Limb (tissue), 2 donors: ENCODE results near the gene PRDM2.

Experiments used
- DNase-seq, 2 donors: peaks; one replicate each; pipeline ENCODE4 v3.0.0-alpha.2; 2016; ENCODE audit errors: extremely low spot score in 2 of 2

The PRDM2 gene

GRCh38 chr1:13731897-13732296 is 31.9 kb downstream of the PRDM2 start:
- no peak for DNase-seq

- DNase-seq: no peak
Measured at GRCh38 chr1:13732971-13733667, 33.1 kb downstream of the PRDM2 start.

GRCh38 chr1:13733711-13734110 is 33.7 kb downstream of the PRDM2 start:
- DNase-seq: no peak

GRCh38 chr1:13735168-13735930 is 35.4 kb downstream of the PRDM2 start:
- no peak for DNase-seq

GRCh38 chr1:13737398-13737797 is 37.4 kb downstream of the PRDM2 start:
- DNase-seq: no peak

GRCh38 chr1:13746342-13746741 is 46.4 kb downstream of the PRDM2 start:
- no peak for DNase-seq

- DNase-seq: peak; percentile 94 to 99
Measured at GRCh38 chr1:13748610-13749505, 48.9 kb downstream of the PRDM2 start.

- no peak for DNase-seq
Measured at GRCh38 chr1:13749543-13750341, 49.8 kb downstream of the PRDM2 start.

GRCh38 chr1:13751458-13751871 is 51.5 kb downstream of the PRDM2 start:
- DNase-seq: no peak

GRCh38 chr1:13751985-13752384 is 52.0 kb downstream of the PRDM2 start:
- DNase-seq: no peak

- no peak for DNase-seq
Measured at GRCh38 chr1:13752852-13753251, 52.9 kb downstream of the PRDM2 start.

GRCh38 chr1:13753636-13754402 is 53.8 kb downstream of the PRDM2 start:
- no peak for DNase-seq

GRCh38 chr1:13754510-13755103 is 54.6 kb downstream of the PRDM2 start:
- DNase-seq: no peak

- DNase-seq: no peak
Measured at GRCh38 chr1:13756557-13757315, 56.7 kb downstream of the PRDM2 start.

- no peak for DNase-seq
Measured at GRCh38 chr1:13757693-13758092, 57.7 kb downstream of the PRDM2 start.

GRCh38 chr1:13759072-13759471 is 59.1 kb downstream of the PRDM2 start:
- no peak for DNase-seq

- DNase-seq: no peak
Measured at GRCh38 chr1:13760340-13760739, 60.4 kb downstream of the PRDM2 start.

- no peak for DNase-seq
Measured at GRCh38 chr1:13760921-13761320, 60.9 kb downstream of the PRDM2 start.

GRCh38 chr1:13761883-13762282 is 61.9 kb downstream of the PRDM2 start:
- no peak for DNase-seq
